HS-27A (cell line): Measurements from ENCODE around the gene YWHAE.
"Not testable (repeated sequence)": the region's sequence is repeated elsewhere in the genome, so short reads cannot be mapped to it uniquely, and the experiment has no call there.

Experiments
- DNase-seq: peaks from one replicate; pipeline ENCODE4 v3.0.0-alpha.2; 2012; ENCODE audit warnings: low read depth, missing footprints

The YWHAE gene

GRCh38 chr17:1412185-1413110 is 12.4 kb upstream of the YWHAE start:
- no peak for DNase-seq

- DNase-seq, result no peak
Observed at GRCh38 chr17:1402262-1402586, 2.2 kb upstream of the YWHAE start.

GRCh38 chr17:1398931-1399678 is 917 bp downstream of the YWHAE start:
- DNase-seq, result no peak

GRCh38 chr17:1398028-1398427 is 2.0 kb downstream of the YWHAE start:
- DNase-seq, result no peak

- DNase-seq, result not testable (repeated sequence)
Observed at GRCh38 chr17:1395876-1396665, 4.0 kb downstream of the YWHAE start.

GRCh38 chr17:1391577-1391976 is 8.4 kb downstream of the YWHAE start:
- DNase-seq, result no peak

- no peak for DNase-seq
Observed at GRCh38 chr17:1390432-1391367, 9.3 kb downstream of the YWHAE start.

GRCh38 chr17:1387490-1388227 is 12.4 kb downstream of the YWHAE start:
- DNase-seq, result not testable (repeated sequence)

GRCh38 chr17:1386675-1387190 is 13.3 kb downstream of the YWHAE start:
- not testable (repeated sequence) for DNase-seq

- DNase-seq, result no peak
Observed at GRCh38 chr17:1386265-1386664, 13.8 kb downstream of the YWHAE start.

- no peak for DNase-seq
Observed at GRCh38 chr17:1385861-1386260, 14.2 kb downstream of the YWHAE start.

GRCh38 chr17:1384905-1385435 is 15.1 kb downstream of the YWHAE start:
- DNase-seq, result no peak

- no peak for DNase-seq
Observed at GRCh38 chr17:1379930-1380313, 20.1 kb downstream of the YWHAE start.

- DNase-seq, result no peak
Observed at GRCh38 chr17:1379208-1379929, 20.7 kb downstream of the YWHAE start.

- not testable (repeated sequence) for DNase-seq
Observed at GRCh38 chr17:1378476-1378860, 21.6 kb downstream of the YWHAE start.

GRCh38 chr17:1377334-1377733 is 22.7 kb downstream of the YWHAE start:
- DNase-seq, result no peak

- DNase-seq, result no peak
Observed at GRCh38 chr17:1376061-1376460, 24.0 kb downstream of the YWHAE start.

- no peak for DNase-seq
Observed at GRCh38 chr17:1375615-1376014, 24.4 kb downstream of the YWHAE start.

GRCh38 chr17:1374431-1375177 is 25.4 kb downstream of the YWHAE start:
- no peak for DNase-seq
